Glutamatergic neuron (in vitro differentiated cells): ENCODE data around the gene ZNF319. TPM values are rescaled to one million over a fixed set of nuclear protein-coding genes. Genes with fewer than 3 reads are reported as not detected.

Source experiments
- DNase-seq: peaks from one replicate; pipeline ENCODE4 v3.0.0; 2022
- H3K27ac Mint-ChIP-seq: one replicate; pipeline ENCODE4 v1.8.0; 2020; ENCODE audit warnings: mild to moderate bottlenecking, mixed read lengths, inconsistent platforms; ENCODE audit not compliant: unreplicated experiment
- H3K27me3 Mint-ChIP-seq: one replicate; pipeline ENCODE4 v1.8.0; 2020; ENCODE audit warnings: mild to moderate bottlenecking, moderate library complexity, mixed read lengths, inconsistent platforms; ENCODE audit not compliant: unreplicated experiment
- H3K36me3 Mint-ChIP-seq: one replicate; pipeline ENCODE4 v1.8.0; 2020; ENCODE audit warnings: mild to moderate bottlenecking, mixed read lengths, inconsistent platforms; ENCODE audit not compliant: unreplicated experiment
- H3K4me1 Mint-ChIP-seq: one replicate; pipeline ENCODE4 v1.8.0; 2020; ENCODE audit warnings: mild to moderate bottlenecking, low read depth, mixed read lengths, inconsistent platforms; ENCODE audit not compliant: unreplicated experiment
- H3K4me3 Mint-ChIP-seq: one replicate; pipeline ENCODE4 v1.8.0; 2020; ENCODE audit warnings: mild to moderate bottlenecking, mixed read lengths, inconsistent platforms; ENCODE audit not compliant: unreplicated experiment
- H3K9me3 Mint-ChIP-seq: one replicate; pipeline ENCODE4 v1.8.0; 2020; ENCODE audit warnings: mild to moderate bottlenecking, moderate library complexity, mixed read lengths, inconsistent platforms; ENCODE audit not compliant: unreplicated experiment
- CTCF ChIP-seq: fragments of 200-600 bp; sonication (generic); IDR thresholded peaks from one replicate; pipeline ENCODE4 v1.5.0; 2021; ENCODE audit not compliant: partially characterized antibody, unreplicated experiment
- long read RNA-seq: library from polyadenylated mRNA; unstranded; transcript quantifications from one replicate; pipeline ENCODE4 v2.0.0, GENCODE V29; 2020; ENCODE audit not compliant: unreplicated experiment
- total RNA-seq: library from RNA; stranded (reverse); fragmentation: NEBNext Ultra II Directional; extraction: Animal tissue kit (Norgen Biotek cat#: 25700); gene quantifications from one replicate; pipeline ENCODE4 v1.2.1, GENCODE V29; 2021; ENCODE audit not compliant: unreplicated experiment

The ZNF319 gene
- 13.9 TPM for total RNA-seq
- long read RNA-seq, partial matches to known transcripts, result 0 of 1 reads
- long read RNA-seq, other reads (novel, unspliced or antisense), result 1 of 1 reads

- peak; percentile 45 for DNase-seq
- no peak for TF ChIP-seq CTCF
- H3K36me3 Mint-ChIP-seq, result no peaks in the 10 kb centered on the region
- peaks cover 8% of the 10 kb centered on the region for H3K27me3 Mint-ChIP-seq
- H3K4me1 Mint-ChIP-seq, result peaks cover 17% of the 10 kb centered on the region
- peak within 1 kb of the TSS; percentile 89 for H3K27ac Mint-ChIP-seq
- peaks cover 11% of the 10 kb centered on the region for H3K9me3 Mint-ChIP-seq
- H3K4me3 Mint-ChIP-seq, result peak within 1 kb of the TSS; percentile 92
Measured at GRCh38 chr16:57999971-58000705, at the start of gene ZNF319. TSS of gene ZNF319 (minus strand) at chr16:58000672. CDS start at chr16:57998265, 2,407 bp downstream.

GRCh38 chr16:58049232-58050185, 49.0 kb upstream of the ZNF319 start:
- H3K9me3 Mint-ChIP-seq, result peaks cover 1% of the 10 kb centered on the region

GRCh38 chr16:58048494-58049231, 48.2 kb upstream of the ZNF319 start:
- no peak for TF ChIP-seq CTCF
- no peak for DNase-seq

More at GRCh38 chr16:58049232-58050185, 49.0 kb upstream of the ZNF319 start:
- no peak for DNase-seq
- no peak for TF ChIP-seq CTCF
- no peaks in the 10 kb centered on the region for H3K36me3 Mint-ChIP-seq
- no peaks in the 10 kb centered on the region for H3K4me1 Mint-ChIP-seq
- H3K27ac Mint-ChIP-seq, result peak overlapping the region; percentile 9
- H3K4me3 Mint-ChIP-seq, result no peak overlapping the region
- H3K27me3 Mint-ChIP-seq, result peaks cover 4% of the 10 kb centered on the region

GRCh38 chr16:58047557-58048348, 47.3 kb upstream of the ZNF319 start:
- H3K27ac Mint-ChIP-seq, result no peak overlapping the region

More at GRCh38 chr16:58048494-58049231, 48.2 kb upstream of the ZNF319 start:
- Mint-ChIP-seq H3K4me3 (no peak overlapping the region), H3K36me3 (no peaks in the 10 kb centered on the region), H3K9me3 (peaks cover 3% of the 10 kb centered on the region), H3K4me1 (no peaks in the 10 kb centered on the region), H3K27ac (no peak overlapping the region), H3K27me3 (peaks cover 4% of the 10 kb centered on the region)

More at GRCh38 chr16:58047557-58048348, 47.3 kb upstream of the ZNF319 start:
- DNase-seq, result no peak
- Mint-ChIP-seq H3K4me3 (no peak overlapping the region), H3K36me3 (no peaks in the 10 kb centered on the region), H3K4me1 (no peaks in the 10 kb centered on the region), H3K9me3 (peaks cover 3% of the 10 kb centered on the region), H3K27me3 (peaks cover 5% of the 10 kb centered on the region)
- no peak for TF ChIP-seq CTCF
